HT1080 (cell line): ENCODE measurements around the gene B3GNT2. TPM values are rescaled to one million over a fixed set of nuclear protein-coding genes. Genes with fewer than 3 reads are reported as not detected.
"Not testable (repeated sequence)": the region's sequence is repeated elsewhere in the genome, so short reads cannot be mapped to it uniquely, and the experiment has no call there.

Source experiments
- DNase-seq: peaks from one replicate; pipeline ENCODE4 v3.0.0-alpha.2; 2015; ENCODE audit warnings: low read depth
- small RNA-seq: library from RNA; depleted of rRNA; stranded (forward); fragments of <200 nt; gene quantifications from one replicate; pipeline ENCODE3, GENCODE V24; 2014
- total RNA-seq: library from RNA; depleted of rRNA; stranded (reverse); fragments of >200 nt; shearing (Covaris generic); gene quantifications from 2 replicates; pipeline ENCODE4 v1.2.3, GENCODE V29; 2014

B3GNT2 gene
- total RNA-seq, 1 experiment from 2014 or later: 26.5 TPM

GRCh38 chr2:62234755-62235655, 39.1 kb downstream of the B3GNT2 start:
- no peak for DNase-seq

GRCh38 chr2:62236499-62236898, 40.6 kb downstream of the B3GNT2 start:
- DNase-seq: no peak

- DNase-seq: no peak
Observed at GRCh38 chr2:62238236-62238635, 42.3 kb downstream of the B3GNT2 start.

GRCh38 chr2:62240546-62240945, 44.6 kb downstream of the B3GNT2 start:
- no peak for DNase-seq

GRCh38 chr2:62243983-62244382, 48.1 kb downstream of the B3GNT2 start:
- DNase-seq: no peak

GRCh38 chr2:62248226-62248625, 52.3 kb downstream of the B3GNT2 start:
- DNase-seq: no peak

- no peak for DNase-seq
Observed at GRCh38 chr2:62250239-62250638, 54.3 kb downstream of the B3GNT2 start.

GRCh38 chr2:62254424-62255266, 58.7 kb downstream of the B3GNT2 start:
- DNase-seq: no peak

GRCh38 chr2:62257466-62257865, 61.6 kb downstream of the B3GNT2 start:
- no peak for DNase-seq

- no peak for DNase-seq
Observed at GRCh38 chr2:62263076-62263715, 67.3 kb downstream of the B3GNT2 start.

- DNase-seq: no peak
Observed at GRCh38 chr2:62264186-62264585, 68.3 kb downstream of the B3GNT2 start.

- DNase-seq: no peak
Observed at GRCh38 chr2:62265106-62265505, 69.2 kb downstream of the B3GNT2 start.

- DNase-seq: peak; percentile 85
Observed at GRCh38 chr2:62266433-62267038, 70.6 kb downstream of the B3GNT2 start.

GRCh38 chr2:62267696-62268095, 71.8 kb downstream of the B3GNT2 start:
- no peak for DNase-seq

GRCh38 chr2:62268681-62269188, 72.8 kb downstream of the B3GNT2 start:
- DNase-seq: not testable (repeated sequence)

GRCh38 chr2:62270728-62271127, 74.8 kb downstream of the B3GNT2 start:
- DNase-seq: no peak

Small RNAs within 50 kb of the gene (small RNA-seq; reads per million reads assigned to genes)
- gene MIR5192 (not detected), gene RN7SL51P (not detected)
